ENCODE measurements around the gene COMMD8.
"Not testable (repeated sequence)": the region's sequence is repeated elsewhere in the genome, so short reads cannot be mapped to it uniquely, and the experiment has no call there.

The COMMD8 gene

DNA sequence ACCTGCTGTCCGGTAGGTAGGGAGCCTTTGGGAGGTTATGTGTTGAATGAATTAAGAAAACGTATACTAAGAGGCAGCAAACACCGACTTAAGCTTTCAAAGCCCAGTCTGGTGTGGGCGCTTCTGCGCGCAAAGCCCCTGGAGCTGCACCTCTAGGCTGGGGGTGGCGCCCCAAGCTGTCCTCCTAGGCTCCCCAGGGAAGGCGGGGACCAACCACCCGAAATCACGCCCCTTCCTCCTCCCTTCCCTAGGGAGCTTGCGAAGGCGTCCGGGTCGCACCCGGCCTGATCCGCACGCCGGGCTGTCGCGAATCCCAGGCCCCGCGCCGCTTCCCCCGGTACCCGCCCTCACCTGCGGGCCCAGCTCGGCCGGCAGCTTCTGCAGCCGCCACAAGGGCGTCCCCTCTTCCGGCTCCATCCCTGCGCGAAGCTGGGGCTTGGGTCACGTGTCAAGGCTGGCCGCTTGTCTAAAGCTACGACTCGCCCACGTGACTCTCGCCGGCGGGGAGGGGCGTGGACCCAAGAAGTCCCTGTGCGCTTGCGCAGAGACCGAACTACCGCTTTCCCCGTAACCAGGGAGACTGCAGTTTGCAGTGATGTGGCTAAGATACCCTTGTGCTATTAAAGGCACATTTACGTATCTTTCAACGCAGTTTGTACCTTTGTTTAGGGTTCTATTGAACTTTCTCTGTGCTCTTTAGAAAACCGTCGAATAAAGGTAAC lies at the start of gene COMMD8:
TSS of gene COMMD8 (minus strand) at position 468 of the 722 bp plus-strand sequence. CDS start at position 417, 51 bp downstream.
- DNase-seq, result peak; percentile 94

DNA sequence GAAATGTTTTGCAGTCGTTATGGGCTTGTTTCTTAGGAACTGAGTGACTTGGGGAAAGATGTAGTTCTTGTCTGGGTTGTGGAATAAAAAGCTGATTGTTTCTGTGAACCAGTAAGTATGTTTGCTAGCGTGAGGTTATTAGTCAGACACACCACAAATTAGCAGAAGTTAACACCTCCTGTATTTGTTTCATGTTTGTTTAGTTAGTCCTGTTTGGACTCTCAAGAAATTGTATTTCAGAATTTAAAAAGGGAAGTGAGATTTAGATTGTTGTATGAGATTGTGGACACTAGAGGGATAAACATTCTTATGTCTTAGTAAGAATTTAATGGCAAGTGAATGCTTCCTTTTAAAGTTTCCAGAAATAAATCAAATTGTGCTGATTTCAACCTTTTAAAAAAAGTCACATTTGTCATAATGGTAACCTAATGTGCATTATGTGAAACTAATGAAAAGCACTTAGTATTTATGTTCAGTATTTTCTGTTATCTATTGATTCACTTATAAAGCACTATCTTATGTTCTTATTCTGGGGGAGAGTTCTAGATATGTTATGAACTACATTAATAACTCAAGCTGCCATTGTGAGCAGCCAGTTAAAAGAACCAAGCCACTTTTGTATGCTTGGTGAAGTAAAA lies 47.1 kb upstream of the COMMD8 start:
- DNase-seq, result no peak

DNA sequence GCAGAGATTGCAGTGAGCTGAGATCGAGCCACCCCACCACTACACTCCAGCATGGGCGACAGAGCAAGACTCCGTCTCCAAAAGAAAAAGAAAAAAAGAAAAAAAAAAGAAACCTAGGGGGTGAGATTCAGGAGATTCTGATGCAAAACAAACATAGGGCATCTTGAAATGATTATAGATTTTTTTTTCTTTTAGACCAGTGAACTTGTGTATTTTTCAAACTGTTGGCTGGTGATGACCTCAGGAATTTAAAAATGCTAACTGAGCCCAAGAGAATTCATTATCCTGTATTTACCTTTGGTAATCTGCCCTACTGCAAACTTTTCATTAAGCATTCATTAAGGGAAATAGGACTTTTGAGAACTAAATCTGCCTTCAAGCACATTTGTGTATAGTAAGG lies 42.2 kb upstream of the COMMD8 start:
- no peak for DNase-seq

DNA sequence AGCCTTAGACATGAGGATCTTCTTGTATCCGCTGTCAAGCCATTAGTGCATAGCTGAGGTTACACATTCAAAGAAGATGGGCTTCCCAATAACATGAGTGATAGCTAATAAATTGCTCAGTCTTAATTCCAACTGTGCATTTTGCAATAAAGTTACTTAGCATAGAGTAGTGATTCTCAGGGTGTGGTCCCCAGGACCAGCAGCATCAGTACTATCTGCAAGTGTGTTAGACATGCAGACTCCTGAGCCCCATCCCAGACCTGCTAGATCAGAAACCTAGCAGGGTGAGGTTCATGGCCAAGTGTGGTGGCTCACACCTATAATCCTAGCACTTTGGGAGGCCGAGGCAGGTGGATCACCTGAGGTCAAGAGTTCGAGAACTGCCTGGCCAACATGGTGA lies 41.6 kb upstream of the COMMD8 start:
- no peak for DNase-seq

DNA sequence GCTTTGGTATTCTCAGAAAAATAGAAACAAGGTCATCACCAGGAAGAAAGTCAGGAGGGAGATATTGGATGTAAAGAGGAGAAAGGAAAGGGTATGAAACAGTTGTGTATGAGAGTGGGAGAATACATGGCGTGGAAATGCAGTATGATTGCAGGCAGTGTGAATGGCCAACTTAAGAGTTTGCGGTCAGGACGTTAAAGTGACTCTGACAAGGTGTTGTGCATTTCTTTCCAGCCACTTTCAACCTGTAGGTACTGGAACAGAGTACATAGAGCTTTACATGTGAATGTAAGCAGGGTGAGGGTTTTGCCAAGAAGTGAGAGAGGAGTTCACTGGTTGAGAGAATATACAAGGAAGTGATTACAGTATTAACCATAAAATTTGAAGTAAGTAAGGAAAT lies 37.3 kb upstream of the COMMD8 start:
- no peak for DNase-seq

DNA sequence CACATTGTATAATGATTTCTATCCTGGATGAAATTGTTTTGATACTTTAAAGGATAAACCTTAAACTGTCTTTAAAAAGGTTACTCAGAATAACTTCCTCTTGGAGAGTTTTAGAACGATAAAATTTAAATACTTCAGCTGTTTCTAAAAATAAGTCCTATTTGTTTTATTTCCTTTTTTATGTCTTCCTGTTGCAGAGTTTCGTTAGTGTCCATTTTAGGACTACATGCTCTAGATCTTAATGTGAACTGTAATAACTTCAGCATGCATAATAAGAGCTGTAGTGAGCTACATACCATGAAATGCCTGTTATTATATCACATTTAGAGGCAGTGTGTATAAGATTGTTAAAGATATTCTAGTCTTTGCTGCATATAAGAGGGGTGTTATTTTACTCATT lies 36.2 kb upstream of the COMMD8 start:
- DNase-seq, result no peak

DNA sequence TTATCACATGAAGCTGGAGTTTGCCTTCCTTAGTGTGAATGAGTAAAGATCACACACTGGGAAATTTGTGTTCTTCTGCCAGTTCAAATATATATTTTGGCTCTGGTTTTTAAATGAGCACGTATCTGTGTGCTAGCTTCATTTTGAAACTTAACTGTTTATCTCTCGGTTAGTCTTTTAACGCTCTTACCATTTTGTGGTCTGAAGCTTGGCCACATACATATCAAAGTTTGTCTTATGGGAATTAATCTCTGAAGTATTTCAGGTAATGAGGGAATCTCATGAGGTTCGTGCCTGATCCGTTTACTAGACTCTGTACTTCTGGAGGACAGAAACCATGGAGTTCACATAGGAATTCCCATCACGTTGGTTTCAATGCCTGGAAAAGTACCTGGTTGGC lies 35.4 kb upstream of the COMMD8 start:
- DNase-seq, result no peak

DNA sequence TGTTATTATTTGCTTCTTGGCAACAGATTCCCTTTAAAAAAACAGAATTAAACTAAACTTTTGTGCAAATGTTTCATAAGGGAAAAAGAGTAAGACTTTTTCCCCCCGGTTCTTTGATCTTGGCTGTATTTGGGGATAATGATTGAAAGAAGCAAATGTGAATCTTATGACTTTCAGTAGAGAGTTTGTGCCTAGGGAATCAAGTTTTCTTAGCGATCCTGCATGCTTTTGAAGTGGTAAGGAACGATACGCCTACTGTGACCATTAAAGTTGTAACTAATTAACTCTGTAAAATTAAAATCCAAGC lies 30.6 kb upstream of the COMMD8 start:
- no peak for DNase-seq

DNA sequence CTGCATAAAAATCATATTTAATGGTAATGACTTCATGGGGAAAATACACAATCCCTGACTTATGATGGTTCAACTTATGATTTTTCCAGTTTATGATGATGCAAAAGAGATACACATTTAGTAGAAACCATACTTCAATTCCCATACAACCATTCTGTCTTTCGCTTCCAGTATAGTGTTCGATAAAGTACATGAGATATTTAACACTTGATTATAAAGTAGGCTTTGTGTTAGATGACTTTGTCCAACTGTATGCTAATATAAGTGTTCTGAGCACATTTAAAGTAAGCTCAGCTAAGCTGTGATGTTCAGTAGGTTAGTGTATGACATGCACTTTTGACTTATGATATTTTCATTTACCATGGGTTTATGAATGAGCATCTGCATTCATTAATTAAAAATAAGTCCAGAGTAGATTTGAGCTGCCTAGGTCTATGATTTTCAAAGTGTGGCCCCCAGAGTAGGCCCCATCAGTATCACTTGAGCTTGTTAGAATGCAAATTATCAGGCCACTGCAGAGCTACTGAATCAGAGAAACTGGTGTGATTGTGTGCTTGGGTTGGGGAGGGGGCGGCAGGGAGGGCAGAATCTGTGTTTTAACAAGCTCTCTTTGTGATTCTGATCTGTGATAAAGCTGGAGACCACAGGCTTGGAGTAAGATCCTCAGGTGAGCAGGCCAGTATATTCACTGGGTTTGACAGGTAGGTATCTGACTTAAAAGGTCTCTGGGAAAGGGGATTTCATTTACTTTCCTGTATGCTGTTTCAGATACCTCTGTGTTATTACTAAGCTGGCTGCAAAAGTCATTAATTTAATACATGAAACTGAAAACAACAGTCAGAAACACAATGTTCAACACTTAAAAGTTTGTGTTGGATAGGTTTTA lies 30.0 kb upstream of the COMMD8 start:
- no peak for DNase-seq

DNA sequence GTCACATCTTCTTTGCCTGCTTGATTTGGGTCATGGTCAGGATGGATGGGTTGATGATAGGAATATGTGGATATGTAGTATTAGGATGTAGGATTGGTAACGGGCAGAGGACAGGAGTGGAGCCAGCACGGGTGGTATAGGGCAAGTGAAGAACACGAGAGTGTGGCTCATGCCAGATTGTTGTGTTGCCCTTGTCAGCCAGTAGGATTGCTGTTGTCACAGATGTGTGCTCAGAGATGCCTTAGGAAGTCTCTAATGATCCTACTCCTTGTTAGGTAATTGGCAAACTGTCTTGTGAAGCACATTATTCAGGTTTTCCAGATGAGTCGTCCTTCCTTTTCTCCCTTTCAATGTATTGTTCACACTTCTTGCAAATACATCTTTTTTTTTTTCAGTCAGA lies 27.0 kb upstream of the COMMD8 start:
- no peak for DNase-seq

DNA sequence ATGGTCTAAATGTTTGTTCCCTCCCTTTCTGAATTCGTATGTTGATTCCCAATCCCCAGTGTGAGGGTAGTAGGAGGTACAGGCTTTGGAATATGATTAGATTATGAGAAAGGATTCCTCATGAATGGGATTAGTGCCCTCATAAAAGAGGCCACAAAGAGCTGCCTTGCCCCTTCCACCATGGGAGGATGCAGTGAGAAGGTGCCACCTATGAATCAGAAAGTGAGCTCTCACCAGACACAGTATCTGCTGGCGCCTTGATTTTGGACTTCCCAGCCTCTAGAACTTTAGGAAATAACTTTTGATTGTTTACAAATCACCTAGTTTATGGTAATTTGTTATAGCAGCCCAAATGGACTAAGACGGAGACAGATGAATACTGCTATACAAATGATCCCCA lies 25.2 kb upstream of the COMMD8 start:
- DNase-seq, result no peak

DNA sequence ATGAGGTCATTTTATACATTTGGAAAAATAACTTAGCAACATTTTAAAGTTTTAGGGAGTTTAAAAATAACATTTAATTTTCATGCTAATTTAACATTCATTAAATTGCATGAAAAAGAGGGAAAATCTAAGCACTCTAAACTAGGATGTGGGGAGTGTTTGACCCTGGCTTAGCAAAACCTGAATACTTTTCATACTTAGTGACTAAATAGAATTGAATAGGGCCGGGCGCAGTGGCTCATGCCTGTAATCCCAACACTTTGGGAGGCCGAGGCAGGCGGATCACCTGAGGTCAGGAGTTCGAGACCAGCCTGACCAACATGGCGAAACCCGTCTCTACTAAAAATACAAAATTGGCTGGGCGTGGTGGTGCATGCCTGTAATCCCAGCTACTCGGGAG lies 23.2 kb upstream of the COMMD8 start:
- DNase-seq, result not testable (repeated sequence)

DNA sequence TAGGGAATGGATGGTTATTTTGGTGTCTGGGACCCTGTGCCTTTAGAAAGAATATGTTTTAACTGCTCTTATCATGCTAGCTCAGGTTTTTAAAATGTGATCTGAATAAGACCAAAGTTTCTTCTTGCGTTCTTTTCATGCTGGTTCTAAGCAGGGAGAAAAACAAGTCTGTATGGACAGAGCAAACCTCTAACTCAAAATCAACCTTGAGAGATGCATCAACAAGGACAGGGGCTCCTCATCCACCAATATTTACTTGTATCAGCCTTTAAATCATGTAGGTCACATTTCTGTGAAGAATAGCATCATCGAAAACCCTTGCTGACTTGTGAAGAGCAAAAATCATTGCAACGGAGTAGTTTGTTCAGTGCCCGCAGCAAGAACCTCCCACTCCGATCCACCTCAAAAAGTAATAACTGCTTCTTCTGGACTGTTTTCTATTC lies 22.8 kb upstream of the COMMD8 start:
- no peak for DNase-seq

DNA sequence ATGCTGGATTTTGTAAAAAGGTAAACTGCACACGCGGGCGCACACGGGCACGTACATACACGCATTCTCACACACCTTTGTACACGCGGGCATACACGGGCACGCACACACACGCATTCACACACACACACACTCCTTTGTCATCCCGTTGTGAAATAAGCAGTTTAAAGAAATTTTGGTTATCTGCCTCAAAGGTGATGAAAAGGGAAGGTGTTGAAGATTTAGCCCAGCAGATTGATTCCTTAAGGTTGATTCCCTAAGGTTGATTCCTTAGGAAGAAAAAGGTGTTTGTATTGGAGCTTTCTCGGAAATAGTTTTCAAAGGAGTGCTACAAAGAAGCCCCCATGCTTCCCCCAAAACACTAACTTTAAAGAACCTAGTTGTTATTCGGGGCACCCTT lies 22.3 kb upstream of the COMMD8 start:
- DNase-seq, result no peak

DNA sequence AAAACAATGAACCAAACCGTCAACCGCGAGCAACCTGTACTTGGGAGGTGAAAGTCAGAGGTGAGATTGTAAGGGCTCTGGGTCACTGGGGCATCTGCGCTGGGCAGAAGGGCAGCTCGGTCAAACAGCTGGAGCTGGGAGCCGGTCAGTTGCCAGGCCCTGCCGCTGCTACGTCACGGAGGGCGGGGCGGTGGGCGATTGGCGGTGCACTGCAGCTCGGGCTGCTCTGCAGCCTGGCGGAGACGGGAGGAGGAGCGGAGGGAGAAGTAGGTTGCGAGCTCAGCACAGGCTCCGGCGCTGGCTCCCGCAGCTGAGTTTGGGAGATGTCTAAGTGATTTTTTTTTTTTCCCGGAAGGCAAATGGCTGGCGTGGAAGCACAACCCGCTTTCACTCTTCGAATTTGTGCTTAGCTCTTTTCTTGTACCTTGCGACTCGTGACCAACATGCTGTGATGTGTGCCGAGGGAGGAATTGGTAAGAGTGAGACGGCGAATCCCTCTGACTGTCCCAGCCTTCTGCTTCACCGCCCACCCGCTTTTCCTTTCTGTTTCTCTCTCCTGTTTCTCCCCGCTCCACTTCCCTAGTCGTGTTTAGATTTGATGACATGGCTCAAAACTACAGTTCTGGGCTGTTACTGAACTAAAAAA lies 21.7 kb upstream of the COMMD8 start, which contains the start of gene ATP10D:
TSS of gene ATP10D (plus strand) at position 229 of the 646 bp plus-strand sequence. CDS start 27,266 bp downstream, outside the sequence.
- DNase-seq, result peak; percentile 66

DNA sequence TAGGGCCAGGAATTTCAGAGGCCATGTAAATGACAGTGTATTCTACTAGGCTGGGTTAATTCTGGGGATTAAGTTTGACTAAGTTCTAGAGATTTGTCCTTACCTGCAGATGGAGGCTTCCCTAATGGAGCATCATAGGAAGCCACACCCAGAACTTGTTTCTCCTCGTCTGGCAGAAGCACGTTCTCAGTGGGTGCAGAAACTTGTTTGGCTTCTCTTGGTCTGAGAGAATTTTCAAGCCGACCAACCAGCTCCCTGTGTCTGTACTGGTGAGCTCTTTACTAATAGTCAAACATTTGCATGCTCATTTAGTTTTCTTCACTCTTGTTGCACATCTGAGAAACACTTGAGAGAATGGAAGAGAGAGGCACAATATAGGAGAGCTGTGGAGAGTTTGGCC lies 20.7 kb upstream of the COMMD8 start:
- no peak for DNase-seq

DNA sequence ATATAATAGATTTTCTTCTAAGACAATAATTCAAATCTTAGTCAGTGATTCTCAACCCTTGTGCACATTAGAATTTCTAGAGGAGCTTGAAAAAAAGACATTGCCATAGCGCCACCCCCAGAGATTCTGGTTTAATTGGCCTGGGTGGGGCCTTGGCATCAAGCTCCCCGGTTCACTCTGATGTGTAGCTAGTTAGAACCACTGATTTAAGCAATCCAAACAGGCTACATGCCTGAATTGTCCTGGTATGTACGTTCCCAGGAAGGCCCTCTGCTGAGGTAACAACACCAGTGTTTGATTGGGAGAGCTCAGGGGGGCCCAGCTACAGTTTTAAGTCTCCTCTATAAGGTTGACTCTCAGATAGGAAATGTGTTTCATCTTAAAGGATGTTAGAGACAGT lies 20.2 kb upstream of the COMMD8 start:
- DNase-seq, result no peak

DNA sequence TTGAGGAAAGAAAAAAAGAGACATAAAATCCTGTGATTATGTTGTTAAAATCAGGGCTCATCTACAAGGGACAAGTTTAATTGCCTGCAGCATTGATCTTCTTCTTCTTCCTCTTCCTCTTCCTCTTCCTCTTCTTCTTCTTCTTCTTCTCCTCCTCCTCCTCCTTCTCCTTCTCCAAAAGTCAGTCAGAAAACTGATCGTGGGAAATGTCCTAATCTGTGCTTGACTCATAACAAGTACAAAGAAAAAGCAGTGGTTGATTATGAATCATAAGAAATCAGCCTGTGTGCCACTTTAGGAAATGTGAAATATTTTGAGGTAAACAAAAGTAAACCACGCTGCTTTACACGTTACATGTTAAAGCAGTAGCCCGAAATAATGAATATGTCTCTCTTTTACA lies 18.8 kb upstream of the COMMD8 start:
- DNase-seq, result no peak

DNA sequence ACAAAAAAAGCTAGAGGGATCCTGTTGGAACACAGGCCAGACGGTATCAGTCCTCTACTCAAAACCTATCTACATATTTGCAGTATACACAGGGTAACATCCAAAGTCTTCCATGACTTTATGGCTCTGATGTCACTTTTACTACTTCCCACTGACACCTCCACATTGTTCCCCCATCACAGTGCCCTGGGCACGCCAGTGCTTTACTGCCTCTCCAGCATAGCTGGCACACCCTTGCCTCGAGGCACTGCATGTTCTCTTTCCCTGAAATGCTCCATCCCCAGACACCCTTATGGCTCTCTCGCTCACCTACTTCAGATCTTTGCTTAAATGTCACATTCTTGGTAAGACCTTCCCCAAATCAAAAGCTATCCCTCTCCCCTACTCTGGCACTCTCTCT lies 15.3 kb upstream of the COMMD8 start:
- no peak for DNase-seq

DNA sequence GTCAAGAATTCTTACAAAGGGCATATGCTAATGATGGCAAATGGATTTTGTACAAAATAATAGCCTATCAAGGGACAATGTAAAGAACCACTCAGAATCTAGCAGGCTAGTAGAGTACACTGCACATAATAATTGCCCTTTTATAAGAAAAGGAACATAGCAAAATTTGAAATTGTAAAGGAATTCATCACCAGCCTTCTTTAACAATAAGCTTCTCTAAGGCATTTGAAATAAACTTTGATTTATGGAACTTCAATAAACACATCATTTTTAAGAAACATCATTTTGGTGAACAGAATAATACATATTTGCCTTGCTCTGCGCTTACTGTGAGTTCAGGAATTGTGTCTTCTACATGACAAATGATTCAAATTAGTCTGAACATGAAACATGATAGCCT lies 11.9 kb upstream of the COMMD8 start:
- no peak for DNase-seq

DNA sequence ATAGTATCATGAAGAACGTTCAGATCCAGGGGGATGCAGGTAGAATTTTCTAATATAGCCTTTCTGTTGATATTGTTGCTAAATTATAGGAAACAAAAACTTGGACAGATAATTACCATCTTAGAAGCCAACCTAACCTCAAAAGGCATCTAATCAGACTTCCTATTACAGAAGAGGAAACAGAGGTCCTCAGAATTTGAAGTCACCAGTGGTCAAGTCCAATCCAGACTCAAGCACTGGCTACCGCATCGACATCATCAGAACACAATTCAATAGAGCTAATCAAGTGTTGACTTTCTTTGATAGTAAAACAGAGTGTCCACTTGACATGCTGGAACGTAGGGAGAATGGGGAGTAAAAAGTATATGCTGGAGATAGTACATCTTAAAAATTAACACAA lies 11.3 kb upstream of the COMMD8 start:
- no peak for DNase-seq

DNA sequence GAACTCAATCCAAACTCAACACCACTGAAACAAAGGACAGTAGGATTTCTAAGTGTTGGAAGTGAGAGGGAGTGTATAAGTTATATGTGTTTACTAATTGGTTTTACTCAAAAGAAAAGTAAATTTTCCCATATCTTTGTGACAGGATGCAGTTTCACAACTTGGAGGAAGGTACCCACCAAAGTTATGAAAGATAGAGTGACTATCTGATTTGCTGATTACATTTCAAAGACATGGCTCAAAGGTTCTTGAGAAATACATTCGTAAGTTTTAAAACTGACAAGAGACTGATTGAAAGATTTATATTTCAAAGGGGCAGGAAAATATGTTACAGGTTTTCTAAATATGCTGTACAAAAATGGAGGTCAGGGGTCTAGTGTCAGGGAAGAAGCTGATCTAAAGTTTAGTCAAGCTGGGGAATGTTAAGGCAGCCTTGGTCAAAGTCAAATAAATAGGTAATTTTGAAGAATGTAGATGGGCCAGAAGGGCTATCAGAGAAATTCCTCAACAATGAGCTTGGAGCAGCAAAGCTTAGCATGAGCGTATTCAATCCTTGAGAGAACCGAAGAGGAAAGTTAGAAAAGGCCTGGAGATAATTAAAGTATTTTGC lies 9.7 kb upstream of the COMMD8 start:
- no peak for DNase-seq

DNA sequence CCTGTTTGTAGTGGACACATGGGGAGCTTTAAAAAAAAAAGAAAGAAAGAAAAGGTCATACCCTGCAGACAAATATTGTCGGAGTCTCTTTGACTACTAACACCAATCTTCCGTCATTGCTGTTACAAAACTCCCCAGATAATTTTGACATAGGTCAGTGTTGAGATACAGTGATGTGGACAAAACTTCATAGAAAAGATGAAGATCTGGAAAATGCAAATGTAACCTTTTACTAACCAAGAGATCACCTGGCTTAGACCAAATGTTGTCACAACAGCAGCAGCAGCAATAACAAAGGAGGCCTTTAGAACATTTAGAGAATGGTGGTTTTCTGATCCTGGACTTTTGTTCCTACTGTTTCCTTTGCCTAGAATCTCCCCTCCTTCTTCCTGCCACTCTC lies 8.1 kb upstream of the COMMD8 start:
- no peak for DNase-seq

All from NCI-H1048 (cell line).